HG02943 (cell line): Measurements from ENCODE around the gene ZNF354C.

Experiments
- ATAC-seq: cut with Tn5 transposase; IDR thresholded peaks from one replicate; pipeline ENCODE4 v1.9.1; 2021; ENCODE audit warnings: mild to moderate bottlenecking, low read depth, moderate library complexity; ENCODE audit not compliant: unreplicated experiment

The ZNF354C gene

DNA sequence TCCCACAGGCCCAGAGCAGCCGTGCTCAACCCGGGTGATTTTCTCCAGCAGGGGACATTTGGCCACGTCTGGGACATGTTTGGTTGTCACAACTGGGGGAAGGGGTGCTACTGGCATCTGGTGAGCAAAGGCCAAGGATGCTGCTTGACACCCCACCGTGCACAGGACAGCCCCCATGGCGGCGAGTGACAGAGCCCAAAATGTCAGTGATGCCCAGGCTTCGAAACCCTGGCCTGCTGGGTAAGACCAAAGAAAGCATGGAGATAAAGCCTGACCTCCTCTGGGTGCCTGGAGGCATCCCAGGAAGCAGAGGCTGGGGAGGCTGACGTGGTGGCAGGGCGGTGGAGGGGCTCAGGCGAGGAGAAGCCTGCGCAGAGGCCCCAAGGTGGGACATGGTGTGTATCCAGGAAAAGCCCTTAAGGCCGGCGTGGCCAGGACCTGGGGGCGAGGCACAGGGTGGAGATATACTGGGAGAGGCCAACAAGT is 66.4 kb downstream of the ZNF354C start:
- ATAC-seq = no peak

- ATAC-seq = no peak
Observed at GRCh38 chr5:179127136-179128040, 67.2 kb downstream of the ZNF354C start.

DNA sequence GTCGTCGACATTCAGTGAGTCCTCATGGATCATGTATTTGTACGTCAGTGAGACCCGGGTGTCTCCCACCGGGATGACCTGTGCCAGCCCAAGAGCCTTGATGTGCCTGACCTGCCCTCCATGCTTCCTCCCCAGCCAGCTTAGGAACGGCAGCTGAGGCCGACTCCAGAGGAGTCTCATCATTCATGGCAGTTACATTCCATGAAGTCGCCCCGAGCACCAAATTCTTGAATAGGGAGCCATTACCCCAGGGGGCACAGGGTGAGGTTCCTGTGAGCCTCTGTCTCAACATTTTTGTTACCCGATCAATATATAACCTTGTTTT is 67.8 kb downstream of the ZNF354C start:
- no peak for ATAC-seq

- no peak for ATAC-seq
Observed at GRCh38 chr5:179128976-179129375, 68.8 kb downstream of the ZNF354C start.

- no peak for ATAC-seq
Observed at GRCh38 chr5:179129607-179130071, 69.5 kb downstream of the ZNF354C start.

- ATAC-seq = no peak
Observed at GRCh38 chr5:179130101-179130681, 70.0 kb downstream of the ZNF354C start.

DNA sequence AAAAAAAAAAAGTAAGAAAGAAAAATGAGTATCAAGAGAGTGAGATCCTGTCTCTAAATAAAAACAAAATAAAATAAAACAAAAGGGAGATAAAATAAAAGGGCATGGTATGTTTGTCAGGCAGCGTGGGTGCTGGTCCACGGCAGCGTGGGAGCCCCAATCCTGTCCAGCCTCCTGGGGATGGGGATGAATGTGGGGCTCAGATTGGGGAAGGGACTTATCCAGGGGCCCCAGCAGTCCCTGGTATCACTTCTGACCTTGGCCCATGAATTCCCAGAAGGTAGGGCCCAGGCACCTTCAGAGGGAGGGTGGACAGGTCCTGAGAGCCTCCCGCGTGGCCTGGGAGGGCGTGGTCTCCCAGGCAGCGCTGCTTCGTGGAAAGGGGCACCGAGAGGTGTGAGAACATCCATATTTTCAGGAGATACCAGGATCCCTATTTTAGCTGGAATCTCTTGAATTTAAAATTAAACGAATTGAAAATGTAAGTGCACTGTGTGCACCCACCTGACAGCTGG is 71.2 kb downstream of the ZNF354C start:
- ATAC-seq = no peak

DNA sequence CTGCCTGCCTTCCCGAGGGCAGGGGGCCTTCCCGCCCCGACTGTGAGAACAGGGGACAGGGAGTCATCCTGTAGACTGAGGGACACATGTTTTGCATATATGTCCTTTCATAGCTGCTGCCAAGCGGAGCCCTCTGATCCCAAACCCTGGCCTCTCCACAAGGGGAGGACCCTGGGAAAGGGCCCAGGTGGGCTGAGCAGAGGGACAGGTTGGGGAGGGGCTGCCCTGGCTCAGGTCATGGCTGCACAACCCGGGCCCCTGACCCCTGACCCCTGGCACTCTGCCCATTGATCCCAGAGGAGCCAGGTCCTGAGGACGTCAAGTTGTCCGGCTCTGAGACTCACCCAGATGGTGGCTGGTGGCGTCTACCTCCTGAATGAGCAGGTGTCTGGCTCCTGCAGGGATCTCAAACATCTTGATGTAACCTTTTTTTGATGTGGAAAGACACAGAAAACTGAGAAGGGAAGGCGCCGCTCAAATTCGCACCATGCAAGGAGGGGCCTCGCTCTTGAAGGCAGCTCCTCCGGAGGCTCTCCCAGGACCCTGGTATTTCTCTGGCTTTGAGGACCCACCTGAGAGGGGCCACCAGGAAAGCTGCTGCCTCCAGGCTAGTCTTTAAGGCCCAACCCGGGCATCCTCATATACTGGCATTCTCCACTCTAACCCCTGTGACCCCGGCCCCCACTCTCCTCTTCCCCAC is 71.9 kb downstream of the ZNF354C start:
- no peak for ATAC-seq

GRCh38 chr5:179132586-179133355 is 72.6 kb downstream of the ZNF354C start:
- no peak for ATAC-seq
